Activated CD4-positive, alpha-beta T cell treated with anti-CD3 and anti-CD28 coated beads, Interleukin-2, amount 10 ng/mL, durations not matched to agents 7 days and 5 days (primary cell): Measurements from ENCODE around the gene GFOD2. TPM values are rescaled to one million over a fixed set of nuclear protein-coding genes. Genes with fewer than 3 reads are reported as not detected.

Experiments
- CTCF ChIA-PET: fragments of 350-600 bp; sonication (Branson Sonifier 250); formaldehyde crosslinking; loops from one replicate; lab custom pipeline; 2021; ENCODE audit warnings: antibody characterized with exemption; lab: Charles Lee
- POLR2A ChIA-PET: fragments of 350-600 bp; sonication (Branson Sonifier 250); formaldehyde crosslinking; loops from one replicate; lab custom pipeline; 2021; ENCODE audit warnings: antibody characterized with exemption; lab: Charles Lee
- DNase-seq: peaks from one replicate; pipeline ENCODE4 v3.0.0-alpha.2; 2020
- H3K27ac Mint-ChIP-seq: one replicate; pipeline ENCODE4 v1.8.0; 2021; ENCODE audit warnings: mild to moderate bottlenecking, moderate library complexity, mixed read lengths
- H3K27me3 Mint-ChIP-seq: one replicate; pipeline ENCODE4 v1.8.0; 2021; ENCODE audit warnings: mixed read lengths
- H3K36me3 Mint-ChIP-seq: one replicate; pipeline ENCODE4 v1.8.0; 2021; ENCODE audit warnings: low read depth, mixed read lengths
- H3K4me1 Mint-ChIP-seq: one replicate; pipeline ENCODE4 v1.8.0; 2021; ENCODE audit warnings: mixed read lengths
- H3K4me3 Mint-ChIP-seq: one replicate; pipeline ENCODE4 v1.8.0; 2021; ENCODE audit warnings: mild to moderate bottlenecking, moderate library complexity, mixed read lengths
- H3K9me3 Mint-ChIP-seq: one replicate; pipeline ENCODE4 v1.8.0; 2021; ENCODE audit warnings: mixed read lengths
- total RNA-seq, 2 experiments: library from RNA; stranded (reverse); gene quantifications; one replicate each; pipeline ENCODE4 v1.2.3, GENCODE V29; 2021

Gene GFOD2
- total RNA-seq, 2 experiments from 2014 or later = 11.2 to 11.9 TPM

DNA sequence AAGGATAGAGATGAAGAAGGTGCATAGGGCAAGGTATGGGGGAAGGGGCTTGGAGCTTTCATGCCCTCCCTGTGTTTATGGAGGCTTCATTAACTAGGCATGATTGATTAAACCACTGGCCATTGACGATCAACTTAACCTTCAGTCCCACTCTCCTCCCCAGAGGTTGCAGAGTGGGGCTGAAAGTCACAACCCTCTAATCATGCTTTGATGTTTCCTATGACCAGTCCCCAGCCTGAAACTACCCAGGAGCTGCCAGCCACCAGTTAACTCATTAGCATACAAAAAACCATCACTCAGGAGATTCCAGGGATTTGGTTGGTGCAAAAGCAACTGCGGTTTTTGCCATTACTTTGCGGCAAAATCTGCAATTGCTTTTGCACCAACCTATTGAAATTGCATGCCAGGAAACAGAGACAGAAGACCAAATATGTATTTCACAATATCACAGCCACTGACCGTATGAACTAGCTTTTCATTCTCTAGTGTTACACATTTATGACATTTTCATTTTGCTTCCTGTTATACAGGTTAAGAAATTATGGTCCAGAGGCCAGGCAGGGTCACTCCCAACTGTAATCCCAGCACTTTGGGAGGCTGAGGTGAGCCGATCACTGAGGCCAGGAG, 5.4 kb downstream of the GFOD2 start:
- DNase-seq = no peak
- Mint-ChIP-seq H3K4me3 (no peak overlapping the region), H3K4me1 (peaks cover 19% of the 10 kb centered on the region), H3K27ac (no peak overlapping the region), H3K36me3 (no peaks in the 10 kb centered on the region), H3K27me3 (no peaks in the 10 kb centered on the region), H3K9me3 (no peaks in the 10 kb centered on the region)
- ChIA-PET POLR2A (no interaction called here), CTCF (interaction anchor here (1.3 kb wide), 1 partner anchor 9 kb away, joined by 6 read pairs; no protein-coding TSS in a partner anchor)

DNA sequence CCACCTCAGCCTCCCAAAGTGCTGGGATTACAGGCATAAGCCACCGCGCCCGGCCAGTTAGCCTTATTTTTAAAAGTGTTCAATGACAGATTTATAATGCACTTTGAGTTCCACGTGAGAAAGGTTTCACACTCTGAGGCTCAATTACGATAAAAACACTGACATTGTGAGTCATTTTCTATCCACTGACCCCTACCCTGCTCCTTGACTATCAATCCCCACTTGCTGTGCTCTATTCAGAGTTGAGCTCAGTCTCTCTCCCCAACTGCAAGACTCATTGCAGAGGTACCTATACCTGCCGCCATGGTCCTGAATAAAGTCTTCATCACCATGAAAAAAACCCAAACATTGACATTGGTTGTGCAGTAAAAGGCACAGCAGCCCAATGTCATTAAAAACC, 8.5 kb downstream of the GFOD2 start:
- no peak for DNase-seq
- no peaks in the 10 kb centered on the region for H3K27me3 Mint-ChIP-seq
- no peak overlapping the region for H3K27ac Mint-ChIP-seq
- POLR2A ChIA-PET = no interaction called here
- H3K4me3 Mint-ChIP-seq = no peak overlapping the region
- H3K4me1 Mint-ChIP-seq = peaks cover 8% of the 10 kb centered on the region
- no peaks in the 10 kb centered on the region for H3K36me3 Mint-ChIP-seq
- H3K9me3 Mint-ChIP-seq = no peaks in the 10 kb centered on the region
- CTCF ChIA-PET = interaction anchor here (0.9 to 1.0 kb wide), 2 partner anchors 51 to 189 kb away, joined by 3 to 4 read pairs; no protein-coding TSS in a partner anchor

DNA sequence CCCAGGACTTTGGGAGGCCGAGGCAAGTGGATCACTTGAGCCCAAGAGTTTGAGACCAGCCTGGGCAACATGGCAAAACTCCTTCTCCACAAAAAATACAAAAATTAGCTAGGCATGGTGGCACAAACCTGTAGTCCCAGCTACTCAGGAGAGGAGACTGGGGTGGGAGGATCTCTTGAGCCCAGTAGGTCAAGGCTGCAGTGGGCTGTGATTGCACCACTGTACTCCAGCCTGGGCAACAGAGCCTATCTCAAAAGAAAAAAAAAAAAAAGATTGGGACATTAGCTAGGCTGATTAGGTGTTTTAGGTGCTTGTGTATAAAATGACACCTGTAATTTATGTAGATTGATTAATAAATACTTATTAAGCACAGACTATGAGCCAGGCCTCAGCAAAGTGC, 10.1 kb downstream of the GFOD2 start:
- Mint-ChIP-seq H3K4me3 (no peak overlapping the region), H3K27ac (no peak overlapping the region), H3K4me1 (peaks cover 17% of the 10 kb centered on the region), H3K27me3 (no peaks in the 10 kb centered on the region), H3K36me3 (no peaks in the 10 kb centered on the region), H3K9me3 (no peaks in the 10 kb centered on the region)
- POLR2A ChIA-PET = interaction anchor here (0.5 kb wide), 1 partner anchor 184 kb away, joined by 3 read pairs; no protein-coding TSS in a partner anchor
- CTCF ChIA-PET = interaction anchor here (1.4 kb wide), 1 partner anchor 108 kb away, joined by 6 read pairs; no protein-coding TSS in a partner anchor
- DNase-seq = no peak

DNA sequence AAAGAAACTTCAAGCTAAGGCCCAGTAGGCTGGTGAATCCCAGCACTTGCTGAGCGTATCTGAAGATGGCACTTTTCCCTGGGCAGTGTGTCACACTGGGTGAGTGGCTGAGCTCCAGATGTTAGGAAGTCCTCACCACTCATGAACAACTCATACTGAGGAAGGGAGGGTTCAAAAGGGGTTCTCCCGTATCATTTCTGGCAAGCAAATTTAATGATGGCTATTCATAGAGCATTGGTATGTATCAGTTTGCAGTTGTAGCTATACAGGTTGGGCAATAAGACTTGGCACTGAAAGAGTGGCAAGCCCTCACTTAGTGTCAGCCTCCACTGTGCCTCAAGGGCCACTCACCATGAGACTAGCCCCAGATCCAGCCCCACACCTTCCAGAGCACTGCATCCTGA, 10.7 kb downstream of the GFOD2 start:
- Mint-ChIP-seq H3K4me1 (peaks cover 20% of the 10 kb centered on the region), H3K9me3 (peaks cover 6% of the 10 kb centered on the region), H3K27ac (no peak overlapping the region), H3K4me3 (no peak overlapping the region), H3K36me3 (peaks cover 3% of the 10 kb centered on the region), H3K27me3 (no peaks in the 10 kb centered on the region)
- ChIA-PET CTCF (interaction anchor here (0.6 to 1.4 kb wide), 4 partner anchors 11 to 428 kb away, joined by 3 to 6 read pairs (median 3); partner anchors contain the start of gene GFOD2), POLR2A (interaction anchor here (0.5 kb wide), 1 partner anchor 185 kb away, joined by 3 read pairs; no protein-coding TSS in a partner anchor)
- DNase-seq = no peak

DNA sequence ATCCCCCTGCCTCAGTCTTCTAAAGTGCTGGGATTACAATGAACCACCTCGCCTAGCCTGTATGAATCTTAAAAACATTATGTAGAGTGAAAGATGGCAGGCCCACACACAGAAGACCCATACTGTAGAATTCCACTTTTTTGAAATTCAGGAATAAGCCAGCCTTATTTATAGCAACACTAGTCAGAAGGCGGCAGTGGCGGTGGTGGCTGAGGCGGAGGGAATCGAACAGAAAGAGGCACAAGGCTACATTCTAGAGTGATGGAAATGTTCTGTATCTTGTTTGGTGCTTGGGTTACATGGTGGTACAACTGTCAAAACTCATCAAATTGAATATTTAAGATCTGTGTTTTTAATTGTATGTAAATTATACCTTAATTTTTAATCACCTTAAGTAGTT, 11.3 kb downstream of the GFOD2 start:
- Mint-ChIP-seq H3K4me3 (no peak overlapping the region), H3K9me3 (peaks cover 8% of the 10 kb centered on the region), H3K4me1 (peaks cover 24% of the 10 kb centered on the region), H3K27me3 (no peaks in the 10 kb centered on the region), H3K27ac (no peak overlapping the region), H3K36me3 (peaks cover 5% of the 10 kb centered on the region)
- DNase-seq = no peak
- ChIA-PET CTCF (interaction anchor here (0.6 to 0.9 kb wide), 2 partner anchors 12 to 22 kb away, joined by 3 read pairs; partner anchors contain the start of gene GFOD2), POLR2A (no interaction called here)

DNA sequence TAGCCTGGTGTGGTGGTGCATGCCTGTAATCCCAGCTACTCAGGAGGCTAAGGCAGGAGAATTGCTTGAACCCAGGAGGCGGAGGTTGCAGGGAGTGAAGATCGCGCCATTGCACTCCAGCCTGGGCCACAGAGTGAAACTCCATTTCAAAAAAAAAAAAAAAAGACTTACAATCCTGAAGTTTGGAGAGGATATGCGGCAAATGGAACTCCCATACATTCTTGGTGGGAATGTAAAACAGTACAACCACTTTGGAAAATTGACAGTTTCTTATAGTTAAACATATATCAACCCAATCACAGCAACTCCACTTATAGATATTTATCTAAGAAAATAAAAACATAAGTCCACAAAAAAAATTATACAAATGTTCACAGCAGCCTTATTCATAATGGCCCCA, 11.9 kb downstream of the GFOD2 start:
- H3K27me3 Mint-ChIP-seq = no peaks in the 10 kb centered on the region
- no peak overlapping the region for H3K4me3 Mint-ChIP-seq
- peaks cover 5% of the 10 kb centered on the region for H3K36me3 Mint-ChIP-seq
- H3K9me3 Mint-ChIP-seq = peaks cover 8% of the 10 kb centered on the region
- no peak overlapping the region for H3K27ac Mint-ChIP-seq
- POLR2A ChIA-PET = no interaction called here
- CTCF ChIA-PET = interaction anchor here (0.9 kb wide), 1 partner anchor 15 kb away, joined by 4 read pairs; no protein-coding TSS in a partner anchor
- H3K4me1 Mint-ChIP-seq = peaks cover 26% of the 10 kb centered on the region
- DNase-seq = no peak

DNA sequence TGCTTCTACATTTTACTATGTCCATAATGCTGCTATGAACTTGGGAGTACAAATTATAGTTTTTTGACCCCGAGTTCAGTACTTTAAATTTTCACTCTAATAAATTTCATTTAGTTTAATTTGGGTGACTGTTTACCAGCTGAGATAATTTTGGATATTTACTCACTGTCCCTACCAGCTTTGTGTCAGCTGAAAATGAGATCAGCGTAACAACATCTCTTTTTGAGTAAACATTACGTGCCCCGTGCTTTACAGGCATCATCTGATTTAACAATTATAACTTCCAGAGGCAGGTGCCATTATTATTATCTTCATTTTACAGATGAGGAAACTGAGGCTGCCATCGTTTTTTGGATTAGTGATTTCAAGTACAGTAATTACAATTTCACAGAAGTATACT, 15.0 kb downstream of the GFOD2 start:
- Mint-ChIP-seq H3K36me3 (peaks cover 8% of the 10 kb centered on the region), H3K27ac (peak overlapping the region; percentile 83), H3K4me3 (no peak overlapping the region), H3K9me3 (peaks cover 8% of the 10 kb centered on the region), H3K4me1 (peaks cover 27% of the 10 kb centered on the region), H3K27me3 (no peaks in the 10 kb centered on the region)
- POLR2A ChIA-PET = interaction anchor here (0.7 kb wide), 1 partner anchor 192 kb away, joined by 4 read pairs; no protein-coding TSS in a partner anchor
- no peak for DNase-seq
- CTCF ChIA-PET = no interaction called here

DNA sequence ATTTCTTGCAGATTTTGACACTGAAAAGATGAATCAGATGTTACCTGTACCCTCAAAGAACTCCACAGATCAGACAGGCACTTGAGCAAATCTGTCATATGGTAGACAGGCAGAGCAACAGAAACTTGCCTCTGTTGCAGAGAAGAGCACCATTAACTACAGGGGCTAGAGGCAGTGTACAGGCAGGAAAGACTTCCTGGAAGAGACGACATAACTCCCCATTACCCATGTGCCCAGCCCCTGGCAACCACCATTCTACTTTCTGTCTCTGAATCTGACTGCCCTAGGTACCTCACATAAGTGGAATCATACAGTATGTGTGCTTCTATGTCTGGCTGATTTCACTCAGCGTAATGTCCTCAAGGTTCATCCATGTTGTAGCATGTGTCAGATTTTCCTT, 15.5 kb downstream of the GFOD2 start:
- ChIA-PET POLR2A (no interaction called here), CTCF (no interaction called here)
- Mint-ChIP-seq H3K4me3 (no peak overlapping the region), H3K9me3 (peaks cover 9% of the 10 kb centered on the region), H3K27ac (peak overlapping the region; percentile 83), H3K36me3 (peaks cover 8% of the 10 kb centered on the region), H3K4me1 (peaks cover 27% of the 10 kb centered on the region), H3K27me3 (no peaks in the 10 kb centered on the region)
- DNase-seq = peak; percentile 24

DNA sequence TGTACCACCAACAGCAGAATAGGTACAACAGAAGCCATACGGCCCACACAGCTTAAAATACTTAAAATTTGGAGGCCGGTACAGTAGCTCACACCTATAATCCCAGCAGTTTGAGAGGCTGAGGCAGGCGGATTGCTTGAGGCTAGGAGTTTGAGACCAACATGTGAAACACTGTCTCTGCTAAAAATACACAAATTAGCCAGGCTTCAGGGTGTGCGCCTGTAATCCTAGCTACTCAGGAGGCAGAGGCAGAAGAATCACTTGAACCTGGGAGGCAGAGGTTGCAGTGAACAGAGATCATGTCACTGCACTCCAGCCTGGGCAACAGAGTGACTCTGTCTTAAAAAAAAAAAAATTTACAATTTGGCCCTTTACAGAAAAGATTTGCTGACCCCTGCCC, 17.0 kb downstream of the GFOD2 start:
- peaks cover 10% of the 10 kb centered on the region for H3K36me3 Mint-ChIP-seq
- no peaks in the 10 kb centered on the region for H3K27me3 Mint-ChIP-seq
- peaks cover 27% of the 10 kb centered on the region for H3K4me1 Mint-ChIP-seq
- peaks cover 9% of the 10 kb centered on the region for H3K9me3 Mint-ChIP-seq
- CTCF ChIA-PET = interaction anchor here (1.3 kb wide), 1 partner anchor 35 kb away, joined by 4 read pairs; no protein-coding TSS in a partner anchor
- no peak overlapping the region for H3K27ac Mint-ChIP-seq
- DNase-seq = no peak
- POLR2A ChIA-PET = no interaction called here
- no peak overlapping the region for H3K4me3 Mint-ChIP-seq

DNA sequence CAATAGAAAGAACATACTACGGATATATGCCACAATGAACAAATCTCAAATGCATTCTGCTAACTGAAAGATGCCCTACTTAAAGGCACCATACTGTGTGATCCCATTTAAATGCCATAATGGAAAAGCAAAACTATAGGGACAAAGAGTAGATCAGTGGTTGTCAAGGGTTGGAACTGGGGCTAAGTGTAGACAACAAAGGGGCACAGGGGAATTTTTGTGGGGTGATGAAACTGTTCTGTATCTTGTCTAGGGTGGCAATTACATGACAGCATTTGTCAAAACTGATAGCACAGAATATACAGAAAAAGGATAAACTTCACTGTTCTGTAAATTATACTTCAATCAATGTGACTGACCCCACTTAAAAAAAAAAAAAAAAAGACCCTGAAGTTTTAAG, 17.7 kb downstream of the GFOD2 start:
- ChIA-PET CTCF (no interaction called here), POLR2A (no interaction called here)
- H3K4me1 Mint-ChIP-seq = peaks cover 27% of the 10 kb centered on the region
- no peak overlapping the region for H3K27ac Mint-ChIP-seq
- DNase-seq = no peak
- H3K4me3 Mint-ChIP-seq = no peak overlapping the region
- H3K36me3 Mint-ChIP-seq = peaks cover 10% of the 10 kb centered on the region
- no peaks in the 10 kb centered on the region for H3K27me3 Mint-ChIP-seq
- peaks cover 9% of the 10 kb centered on the region for H3K9me3 Mint-ChIP-seq

DNA sequence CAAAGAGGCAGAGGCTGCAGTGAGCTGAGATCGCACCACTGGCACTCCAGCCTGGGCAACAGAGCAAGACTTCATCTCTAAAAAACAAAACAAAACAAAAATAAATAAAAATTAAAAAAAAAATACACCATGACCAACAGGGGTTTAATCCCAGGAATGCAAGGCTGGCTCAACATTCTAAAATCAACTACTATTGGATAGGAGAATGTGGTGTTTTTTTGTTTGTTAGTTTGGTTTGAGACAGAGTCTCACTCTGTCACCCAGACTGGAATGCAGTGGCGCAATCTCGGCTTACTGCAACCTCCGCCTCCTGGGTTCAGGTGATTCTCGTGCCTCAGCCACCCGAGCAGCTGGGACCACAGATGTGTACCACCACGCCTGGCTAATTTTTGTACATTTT, 19.9 kb downstream of the GFOD2 start:
- DNase-seq = no peak
- Mint-ChIP-seq H3K4me1 (peaks cover 19% of the 10 kb centered on the region), H3K27ac (no peak overlapping the region), H3K36me3 (peaks cover 10% of the 10 kb centered on the region), H3K27me3 (no peaks in the 10 kb centered on the region), H3K9me3 (peaks cover 9% of the 10 kb centered on the region), H3K4me3 (no peak overlapping the region)
- CTCF ChIA-PET = no interaction called here
- POLR2A ChIA-PET = no interaction called here

DNA sequence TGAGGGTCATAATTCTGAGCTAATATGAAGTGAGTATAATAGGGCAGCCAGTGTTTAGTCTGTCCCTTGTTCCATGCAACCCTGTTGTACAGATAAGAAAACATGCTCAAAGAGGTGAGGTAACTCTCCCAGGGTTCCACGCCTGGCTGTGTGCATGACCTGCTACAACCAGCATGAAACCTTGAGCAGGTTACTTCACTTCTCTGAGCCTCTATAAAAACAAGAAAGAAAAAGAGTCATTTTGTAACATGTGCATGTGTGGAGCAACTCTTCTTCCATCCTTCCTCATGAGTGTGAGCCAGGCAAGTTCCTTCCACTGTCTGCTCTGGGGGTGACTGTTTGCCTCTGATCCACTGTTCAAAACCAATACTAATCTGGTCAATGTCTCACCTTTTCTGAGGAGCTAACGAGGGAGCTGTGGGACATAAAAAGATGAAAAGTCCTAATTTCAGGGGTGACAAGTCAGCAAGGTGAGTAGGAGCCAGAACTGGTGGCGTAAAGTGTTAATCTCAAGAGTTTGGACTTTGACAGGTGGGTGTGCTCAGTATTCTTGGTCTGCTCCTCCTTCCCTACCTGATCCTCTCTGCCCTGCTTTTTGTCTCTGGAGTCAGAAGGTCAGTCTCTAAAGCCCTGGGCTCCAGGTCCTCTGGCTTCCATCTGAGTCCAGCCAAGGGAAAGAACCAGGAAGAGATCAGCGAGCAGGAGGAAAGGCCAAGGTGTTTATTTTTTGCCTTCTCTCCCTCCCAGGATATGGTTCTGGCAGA, 21.5 kb downstream of the GFOD2 start:
- ChIA-PET POLR2A (interaction anchor here (0.5 kb wide), 1 partner anchor 83 kb away, joined by 4 read pairs; no protein-coding TSS in a partner anchor), CTCF (interaction anchor here (0.6 to 1.6 kb wide), 4 partner anchors 21 to 235 kb away, joined by 3 to 5 read pairs (median 4); no protein-coding TSS in a partner anchor)
- DNase-seq = no peak
- Mint-ChIP-seq H3K4me3 (no peak overlapping the region), H3K36me3 (peaks cover 5% of the 10 kb centered on the region), H3K27ac (no peak overlapping the region), H3K4me1 (peaks cover 4% of the 10 kb centered on the region), H3K9me3 (peaks cover 2% of the 10 kb centered on the region), H3K27me3 (no peaks in the 10 kb centered on the region)

DNA sequence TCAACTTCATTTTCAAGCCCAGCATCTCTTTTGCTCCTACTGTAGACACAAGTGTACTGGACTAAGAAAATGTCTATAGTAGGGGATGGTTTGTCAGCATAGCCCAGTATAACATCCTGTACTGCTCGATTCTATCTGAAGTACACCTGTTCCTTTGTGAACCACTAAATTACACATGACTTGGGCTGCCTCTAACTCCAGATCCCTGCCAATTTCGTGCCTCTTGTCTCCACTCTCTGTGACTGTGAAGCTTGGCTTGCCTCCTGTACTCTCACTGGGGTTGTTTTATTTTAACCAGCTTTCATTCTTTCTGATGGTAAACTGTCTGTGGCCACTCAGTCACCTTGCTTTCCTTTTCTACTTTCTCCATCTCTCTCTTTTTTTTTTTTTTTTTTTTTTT, 24.5 kb downstream of the GFOD2 start:
- no peak for DNase-seq
- H3K4me1 Mint-ChIP-seq = peaks cover 8% of the 10 kb centered on the region
- peaks cover 4% of the 10 kb centered on the region for H3K36me3 Mint-ChIP-seq
- no peak overlapping the region for H3K27ac Mint-ChIP-seq
- no peak overlapping the region for H3K4me3 Mint-ChIP-seq
- H3K9me3 Mint-ChIP-seq = peaks cover 2% of the 10 kb centered on the region
- no peaks in the 10 kb centered on the region for H3K27me3 Mint-ChIP-seq
- CTCF ChIA-PET = interaction anchor here (0.6 kb wide), 1 partner anchor 11 kb away, joined by 3 read pairs; no protein-coding TSS in a partner anchor
- POLR2A ChIA-PET = no interaction called here
